Activated naive CD4-positive, alpha-beta T cell treated with Interleukin-2 at 50 U/mL for 16 hours (primary cell): Measurements from ENCODE around the gene CHMP4A.

Experiments
- DNase-seq: peaks from one replicate; pipeline ENCODE4 v3.0.0-alpha.2; 2020

CHMP4A gene

GRCh38 chr14:24177041-24177825 lies 36.1 kb downstream of the CHMP4A start:
- no peak for DNase-seq

GRCh38 chr14:24176599-24176998 lies 36.7 kb downstream of the CHMP4A start:
- no peak for DNase-seq

GRCh38 chr14:24172871-24173281 lies 40.4 kb downstream of the CHMP4A start:
- no peak for DNase-seq

- no peak for DNase-seq
Observed at GRCh38 chr14:24172261-24172860, 40.9 kb downstream of the CHMP4A start.

DNA sequence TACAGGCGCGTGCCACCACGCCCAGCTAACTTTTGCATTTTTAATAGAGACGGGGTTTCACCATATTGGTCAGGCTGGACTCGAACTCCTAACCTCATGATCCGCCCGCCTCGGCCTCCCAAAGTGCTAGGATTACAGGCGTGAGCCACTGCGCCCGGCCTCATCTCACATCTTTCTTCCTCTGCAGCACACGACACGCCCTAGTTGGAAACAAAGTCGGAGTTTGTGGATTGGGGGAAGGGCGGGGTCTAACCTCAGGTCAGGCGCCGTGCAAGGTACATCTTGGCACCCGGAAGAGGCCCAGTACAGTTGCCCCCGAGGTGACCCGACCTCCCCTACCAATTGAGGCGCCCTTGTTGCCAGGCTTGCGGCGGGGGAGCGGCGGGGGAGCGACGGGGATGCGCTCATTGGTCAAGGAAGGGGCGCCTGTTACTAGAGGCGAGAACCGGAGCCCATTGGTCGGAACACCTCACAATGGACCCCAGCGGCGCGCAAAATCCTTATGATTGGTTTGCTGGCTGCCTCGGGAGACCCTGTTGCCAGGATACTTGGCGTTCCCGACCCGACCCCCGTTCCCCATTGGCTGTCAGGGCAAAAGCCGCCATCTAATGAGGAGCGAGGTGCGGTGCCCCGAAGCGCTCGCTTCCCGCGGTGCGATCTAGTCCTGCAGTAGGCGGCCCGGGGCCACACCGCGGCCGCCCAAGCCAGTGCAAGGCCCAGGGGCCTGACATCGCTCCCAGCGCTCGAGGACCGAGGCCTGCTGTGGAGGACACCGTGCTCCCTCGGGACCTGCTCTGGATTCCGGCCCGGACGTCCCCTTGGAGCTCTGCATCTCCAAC lies 41.6 kb downstream of the CHMP4A start, which contains the start of gene REC8:
Gene REC8 (plus strand): TSS at position 659 of the 839 bp plus-strand sequence. CDS start 473 bp downstream, outside the sequence.
- DNase-seq: peak; percentile 67

DNA sequence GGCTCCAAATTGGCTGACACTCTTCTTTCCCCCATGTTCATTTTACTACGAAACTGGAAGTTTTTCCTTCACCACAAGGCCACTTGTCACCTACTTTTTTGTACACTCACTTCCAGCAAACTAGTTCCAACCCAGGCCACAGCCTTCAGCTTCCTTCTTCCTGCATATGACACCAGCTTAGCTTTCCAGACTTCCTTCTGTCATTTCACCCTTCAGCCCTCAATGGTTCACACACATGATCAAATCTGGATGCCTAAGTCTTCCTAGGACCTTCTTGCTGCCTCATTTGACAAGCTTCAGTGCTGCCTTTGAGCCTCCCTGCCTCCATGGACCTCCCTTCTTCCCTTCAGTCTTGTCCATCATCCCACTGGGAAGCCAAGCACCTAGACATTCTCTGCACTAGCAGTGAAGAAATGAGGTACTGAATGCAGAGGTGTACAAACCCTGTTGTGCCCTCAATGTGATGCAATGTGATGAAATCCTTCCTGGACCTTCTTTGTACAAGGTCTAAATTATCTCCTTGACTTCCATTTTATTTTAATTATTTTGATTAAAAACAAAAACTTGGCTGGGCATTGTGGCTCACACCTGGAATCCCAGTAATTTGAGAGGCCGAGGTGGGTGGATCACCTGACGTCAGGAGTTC lies 45.7 kb downstream of the CHMP4A start:
- no peak for DNase-seq

DNA sequence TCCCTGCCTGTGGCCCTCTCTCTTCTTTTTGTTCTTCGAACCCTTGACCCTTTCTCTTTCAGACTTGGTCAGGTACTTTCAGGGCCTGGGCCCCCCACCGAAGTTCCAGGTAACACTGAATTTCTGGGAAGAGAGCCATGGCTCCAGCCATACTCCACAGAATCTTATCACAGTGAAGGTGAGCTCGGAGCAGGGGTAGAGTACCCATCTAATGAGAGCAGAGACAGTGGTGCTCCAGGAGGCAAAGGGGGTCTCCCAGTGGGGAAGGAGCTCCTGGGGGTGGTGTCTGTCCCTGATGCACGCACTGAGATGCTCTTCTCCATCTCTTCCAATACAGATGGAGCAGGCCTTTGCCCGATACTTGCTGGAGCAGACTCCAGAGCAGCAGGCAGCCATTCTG lies 47.5 kb downstream of the CHMP4A start:
- no peak for DNase-seq

- DNase-seq: no peak
Observed at GRCh38 chr14:24164518-24164991, 48.7 kb downstream of the CHMP4A start.

DNA sequence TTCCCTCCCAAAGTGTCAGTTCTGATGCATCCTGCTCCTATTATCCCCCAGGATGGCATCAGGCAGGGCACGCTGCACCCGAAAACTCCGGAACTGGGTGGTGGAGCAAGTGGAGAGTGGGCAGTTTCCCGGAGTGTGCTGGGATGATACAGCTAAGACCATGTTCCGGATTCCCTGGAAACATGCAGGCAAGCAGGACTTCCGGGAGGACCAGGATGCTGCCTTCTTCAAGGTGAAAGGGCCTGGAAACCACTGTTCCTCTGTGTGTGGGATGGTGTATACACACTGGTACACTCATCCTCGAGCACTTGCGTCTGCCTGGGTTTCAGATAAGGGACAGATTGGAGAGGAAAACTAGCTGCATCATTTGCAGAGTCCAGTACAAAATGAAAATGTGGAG lies 51.2 kb downstream of the CHMP4A start:
- DNase-seq: peak; percentile 40

GRCh38 chr14:24160850-24161804 lies 52.2 kb downstream of the CHMP4A start, which contains the start of gene IRF9:
IRF9 (plus strand) TSS chr14:24161265; CDS start chr14:24162145, 880 bp downstream.
- DNase-seq: peak; percentile 98

GRCh38 chr14:24160499-24160849 lies 52.8 kb downstream of the CHMP4A start:
- DNase-seq: no peak

DNA sequence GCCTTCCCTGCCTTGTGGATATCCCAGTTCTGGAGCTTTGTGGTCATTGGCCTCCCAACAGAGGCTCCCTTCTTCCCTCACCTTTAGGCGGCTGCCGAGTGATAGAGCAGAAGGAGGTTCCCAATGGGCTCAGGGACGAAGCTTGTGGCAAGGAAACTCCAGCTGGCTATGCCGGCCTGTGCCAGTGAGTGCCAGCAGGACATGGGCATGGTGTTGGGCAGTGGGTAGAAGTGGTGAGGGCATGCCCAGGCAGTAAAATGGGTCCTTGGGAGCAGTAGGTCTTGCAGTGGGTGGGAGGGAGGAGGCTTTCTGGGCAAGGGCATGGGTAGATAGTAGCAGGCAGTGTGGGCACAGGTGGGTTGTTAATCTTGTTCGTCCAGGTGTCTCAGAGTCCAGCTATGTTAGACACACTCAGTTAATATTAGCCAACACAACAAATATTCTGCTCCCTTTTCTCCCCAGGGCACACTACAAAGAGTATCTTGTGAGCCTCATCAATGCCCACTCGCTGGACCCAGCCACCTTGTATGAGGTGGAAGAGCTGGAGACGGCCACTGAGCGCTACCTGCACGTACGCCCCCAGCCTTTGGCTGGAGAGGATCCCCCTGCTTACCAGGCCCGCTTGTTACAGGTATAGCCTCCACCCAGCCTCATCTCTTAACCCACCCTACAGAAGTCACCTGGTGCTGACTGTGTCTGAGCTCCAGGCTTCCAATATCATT lies 53.4 kb downstream of the CHMP4A start:
- DNase-seq: no peak
